HG03432 (cell line): Measurements from ENCODE around the gene CAT.

ENCODE experiments used
- ATAC-seq: cut with Tn5 transposase; IDR thresholded peaks from one replicate; pipeline ENCODE4 v1.9.1; 2021; ENCODE audit warnings: mild to moderate bottlenecking, moderate library complexity; ENCODE audit not compliant: unreplicated experiment

The CAT gene

DNA sequence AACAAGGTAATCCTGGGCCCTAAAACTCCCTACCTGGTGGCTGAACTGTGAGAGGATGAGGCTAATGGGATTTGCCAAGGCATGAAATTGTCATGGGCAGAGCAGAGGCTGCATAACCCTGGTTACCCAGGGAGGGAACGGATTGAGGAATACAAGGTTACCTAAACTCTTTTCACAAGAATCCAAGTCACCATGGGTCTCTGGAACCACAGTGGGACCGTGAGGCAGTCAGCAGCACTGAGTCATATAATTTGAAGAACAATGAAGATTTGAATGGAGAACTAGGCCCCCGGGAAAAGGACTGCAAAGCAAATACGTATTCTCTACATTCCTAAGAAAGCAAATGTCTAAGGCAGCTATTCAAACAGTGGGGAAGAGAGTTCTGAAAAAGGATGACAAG, 19.8 kb downstream of the CAT start:
- ATAC-seq: no peak

DNA sequence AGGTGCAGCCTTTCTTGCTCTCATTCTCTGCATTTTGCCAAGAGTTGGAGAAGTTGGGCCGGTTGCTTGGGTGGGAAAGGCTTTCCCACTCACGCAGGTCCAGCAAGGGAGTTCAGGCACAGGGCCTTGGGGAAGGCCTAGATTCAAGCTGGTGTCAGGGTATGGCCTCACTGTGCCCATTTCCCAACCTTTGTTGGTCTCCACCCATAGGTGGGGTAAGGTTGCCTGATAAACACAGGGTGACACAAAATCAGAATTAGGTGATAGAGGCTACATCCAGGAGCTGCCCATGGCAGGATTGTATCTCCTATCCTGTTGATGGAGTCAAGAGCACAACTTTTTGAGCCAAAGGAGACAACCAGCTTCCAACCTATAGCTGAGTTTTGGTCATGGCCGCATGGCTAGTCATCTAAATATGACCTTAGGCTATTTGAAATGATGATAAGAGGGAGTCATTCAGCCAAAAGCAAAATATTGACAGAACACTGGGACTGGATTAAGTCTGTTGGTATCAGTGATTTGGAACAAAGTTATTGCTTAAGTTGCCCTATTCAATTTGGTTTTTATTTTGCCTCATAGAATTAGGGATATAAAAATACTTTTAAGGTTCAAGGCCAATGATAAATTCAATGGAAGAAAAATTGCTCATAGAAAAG, 20.9 kb downstream of the CAT start:
- ATAC-seq: no peak

DNA sequence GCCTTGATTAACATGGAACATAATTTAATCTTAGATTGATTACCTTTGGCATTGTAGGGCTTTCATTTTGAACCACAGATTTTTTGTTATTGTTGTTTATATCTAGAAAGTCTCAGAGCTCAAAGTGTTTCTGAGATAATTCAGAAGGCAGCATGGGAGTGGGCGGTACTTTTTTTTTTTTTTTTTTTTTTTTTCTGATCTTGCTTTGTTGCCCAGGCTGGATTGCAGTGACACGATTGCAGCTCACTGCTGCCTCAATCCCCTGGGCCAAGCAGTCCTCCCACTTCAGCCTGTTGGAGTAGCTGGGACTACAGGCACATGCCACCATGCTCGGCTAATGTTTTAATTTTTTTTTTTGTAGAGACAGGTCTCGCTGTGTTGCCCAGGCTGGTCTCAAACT, 21.5 kb downstream of the CAT start:
- ATAC-seq: no peak

DNA sequence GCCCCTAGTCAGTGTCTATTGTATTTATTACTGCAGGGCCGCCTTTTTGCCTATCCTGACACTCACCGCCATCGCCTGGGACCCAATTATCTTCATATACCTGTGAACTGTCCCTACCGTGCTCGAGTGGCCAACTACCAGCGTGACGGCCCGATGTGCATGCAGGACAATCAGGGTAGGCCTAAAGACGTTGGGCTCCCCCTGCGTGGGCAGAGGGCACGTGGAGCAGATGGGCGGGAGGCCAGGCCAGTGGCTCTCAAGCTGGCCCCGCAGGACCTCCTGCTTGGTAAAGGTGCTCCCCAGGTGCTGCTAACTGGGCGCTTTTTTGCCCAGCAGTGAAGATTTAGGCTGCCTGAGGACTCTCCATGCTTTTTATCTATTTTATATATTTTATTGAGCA, 22.5 kb downstream of the CAT start:
- ATAC-seq: no peak

DNA sequence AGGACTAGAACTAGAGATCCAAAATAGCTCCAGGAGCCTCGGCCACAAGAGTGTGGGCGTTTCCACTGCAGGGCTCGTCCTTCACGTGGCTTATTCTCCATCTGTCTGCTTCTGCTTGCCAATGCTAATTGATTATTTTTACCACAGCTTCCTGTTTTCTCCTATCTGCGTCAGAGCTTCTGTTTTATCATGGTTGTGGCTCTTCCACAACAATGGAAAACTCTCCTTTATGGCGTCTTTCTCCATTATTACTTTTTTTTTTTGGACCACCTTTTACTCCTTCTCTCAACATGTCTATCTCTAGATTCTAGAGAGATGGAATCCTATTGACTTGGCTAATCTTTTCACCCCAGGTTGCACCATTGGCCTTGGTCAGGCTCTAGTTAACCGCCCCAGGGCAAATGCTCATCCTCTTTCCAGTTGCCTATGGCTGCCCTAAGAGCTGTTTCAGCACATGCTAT, 25.9 kb downstream of the CAT start:
- no peak for ATAC-seq

DNA sequence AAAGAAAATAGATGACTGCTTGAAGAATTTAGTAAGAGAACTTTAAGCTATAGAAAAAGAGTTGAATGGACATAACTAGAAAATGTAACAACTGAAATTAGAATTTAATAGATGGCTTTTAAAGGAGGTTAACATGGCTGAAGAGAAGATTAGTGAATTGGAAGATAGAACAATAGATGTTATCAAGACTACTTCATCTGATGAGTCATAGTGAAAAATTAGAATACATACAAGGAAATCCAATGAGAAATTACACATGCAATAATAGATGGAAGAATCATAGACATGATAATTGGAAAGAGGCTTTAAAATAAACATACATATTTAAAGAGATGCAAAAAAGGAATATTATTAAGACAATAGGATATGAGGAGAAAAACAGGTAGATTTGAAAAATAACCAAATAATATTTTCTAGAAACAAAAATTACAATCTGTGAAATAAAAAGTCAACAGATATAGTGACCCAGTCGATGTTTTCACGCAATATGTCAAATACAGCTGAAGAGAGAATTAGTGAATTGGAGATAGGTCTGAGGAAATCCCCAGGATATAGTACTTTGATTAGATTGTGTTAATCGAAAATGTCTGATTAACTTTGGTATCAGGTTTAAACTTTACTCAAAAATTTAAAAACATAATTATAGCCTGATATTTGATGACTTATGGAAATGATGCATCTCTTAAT, 28.2 kb downstream of the CAT start:
- ATAC-seq: no peak

DNA sequence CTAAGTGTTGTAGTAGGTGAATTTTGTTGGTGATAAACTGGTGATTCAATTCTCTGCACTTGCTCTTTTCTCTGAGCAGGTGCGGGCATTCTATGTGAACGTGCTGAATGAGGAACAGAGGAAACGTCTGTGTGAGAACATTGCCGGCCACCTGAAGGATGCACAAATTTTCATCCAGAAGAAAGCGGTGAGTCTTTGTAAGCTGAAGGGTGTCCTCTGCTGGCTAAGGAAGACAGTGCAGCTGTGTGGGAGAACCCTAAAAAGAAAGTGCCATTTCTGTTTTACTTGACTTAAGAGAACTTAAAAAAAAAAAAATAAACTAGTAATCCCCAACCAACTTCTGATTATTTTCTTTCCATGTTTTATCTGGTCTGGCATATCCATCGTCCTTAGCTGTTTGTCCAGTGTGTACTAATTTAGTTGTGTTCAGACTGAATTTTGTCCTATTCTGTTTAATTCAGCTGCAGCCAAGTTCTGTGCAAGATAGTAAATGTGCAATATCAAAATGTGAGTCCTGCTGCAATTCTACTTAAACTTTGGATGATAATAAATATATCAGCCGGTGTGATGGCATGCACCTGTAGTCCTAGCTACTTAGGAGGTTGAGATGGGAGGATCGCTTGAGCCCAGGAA, 29.6 kb downstream of the CAT start:
- ATAC-seq: no peak

DNA sequence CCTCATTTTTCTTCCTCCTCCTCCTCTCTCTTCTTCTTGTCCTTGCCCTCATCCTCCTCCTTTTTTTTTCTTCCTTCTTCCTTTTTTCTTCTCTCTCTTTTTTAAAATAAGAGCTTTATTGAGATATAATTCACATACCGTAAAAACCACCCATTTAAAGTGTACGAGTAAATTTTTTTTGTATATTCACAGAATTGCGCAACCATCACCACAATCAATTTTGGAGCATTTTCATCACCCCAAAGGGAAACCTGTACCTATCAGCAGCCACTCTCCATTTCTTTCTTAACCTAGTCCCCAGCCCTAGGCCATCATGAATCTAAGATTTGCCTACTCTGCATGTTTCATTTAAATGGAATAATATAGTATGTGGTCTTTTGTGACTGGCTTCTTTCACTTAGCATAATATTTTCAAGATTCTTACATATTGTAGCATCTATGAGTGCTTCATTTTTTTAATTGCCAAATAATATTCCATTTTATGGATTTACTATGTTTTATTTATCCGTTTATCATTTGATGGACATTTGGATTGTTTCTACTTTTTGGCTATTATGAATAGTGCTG, 35.0 kb downstream of the CAT start:
- ATAC-seq: no peak

DNA sequence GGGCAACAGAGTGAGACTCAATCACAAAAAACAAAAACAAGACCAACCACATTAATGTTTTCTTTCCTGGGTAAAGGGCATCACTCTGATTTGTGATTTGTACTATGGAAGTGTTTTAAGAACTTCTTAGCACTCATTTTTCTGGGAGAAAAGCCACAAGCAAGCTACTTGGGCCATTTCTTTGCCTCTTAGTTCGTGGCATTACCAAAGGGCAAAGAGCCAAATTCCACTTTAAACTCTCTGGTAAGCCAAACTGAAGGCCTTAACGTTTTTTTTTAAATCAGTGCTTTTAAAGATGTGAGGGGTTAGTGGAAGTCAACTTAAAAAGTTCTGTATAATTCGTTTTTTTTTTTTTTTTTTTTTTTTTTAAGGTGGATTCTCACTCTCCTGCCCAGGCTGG, 36.9 kb downstream of the CAT start:
- ATAC-seq: no peak

DNA sequence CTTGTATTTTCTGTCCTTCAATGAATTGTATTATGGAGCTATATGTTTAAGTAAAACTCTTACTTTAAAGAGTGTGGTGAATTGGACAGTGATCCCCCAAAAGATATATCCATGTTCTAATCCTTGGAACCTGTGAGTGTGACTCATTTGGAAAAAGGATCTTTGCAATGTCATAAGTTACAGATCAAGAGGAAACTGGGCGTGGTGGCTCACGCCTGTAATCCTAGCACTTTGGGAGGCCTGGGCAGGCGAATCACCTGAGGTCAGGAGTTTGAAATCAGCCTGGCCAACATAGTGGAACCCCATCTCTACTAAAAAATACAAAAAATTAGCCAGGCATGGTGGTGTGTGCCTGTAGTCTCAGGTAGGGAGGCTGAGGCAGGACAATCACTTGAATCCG, 38.1 kb downstream of the CAT start:
- ATAC-seq: no peak

DNA sequence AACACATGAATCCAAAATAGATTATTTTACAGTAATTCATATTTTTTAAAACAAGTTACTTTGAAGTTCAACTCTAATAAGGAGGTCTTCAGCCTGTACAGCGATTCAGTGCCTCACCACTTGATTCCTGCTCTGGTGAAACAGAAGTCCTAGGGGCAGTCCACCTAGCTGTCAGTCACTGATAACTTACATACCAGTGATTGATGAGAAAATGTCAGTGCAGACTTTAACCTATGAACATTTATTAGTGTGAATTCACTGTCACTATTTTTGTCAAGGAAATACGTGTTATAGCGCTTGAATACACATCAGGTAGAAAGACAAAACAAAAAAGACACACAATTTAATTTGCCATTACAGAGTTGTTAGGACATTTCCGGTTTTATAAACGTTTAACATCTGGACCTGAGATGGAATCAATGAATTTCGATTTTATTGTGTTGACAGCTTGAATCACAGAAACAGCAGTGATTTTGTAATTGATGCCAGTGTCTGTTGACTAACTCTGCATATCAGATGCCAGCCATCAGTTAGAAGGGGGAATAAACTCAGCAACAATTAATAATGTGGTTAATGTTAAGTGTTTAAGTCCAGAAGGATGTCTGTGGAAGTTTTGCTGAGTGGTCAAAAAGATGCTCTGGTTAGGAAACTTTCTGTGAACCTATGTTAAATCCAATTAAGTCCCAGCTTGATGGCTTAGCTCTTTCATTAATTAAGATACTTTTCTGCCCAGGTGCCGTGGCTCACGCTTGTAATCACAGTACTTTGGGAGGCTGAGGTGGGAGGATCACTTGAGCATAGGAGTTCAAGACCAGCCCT, 40.3 kb downstream of the CAT start:
- no peak for ATAC-seq

DNA sequence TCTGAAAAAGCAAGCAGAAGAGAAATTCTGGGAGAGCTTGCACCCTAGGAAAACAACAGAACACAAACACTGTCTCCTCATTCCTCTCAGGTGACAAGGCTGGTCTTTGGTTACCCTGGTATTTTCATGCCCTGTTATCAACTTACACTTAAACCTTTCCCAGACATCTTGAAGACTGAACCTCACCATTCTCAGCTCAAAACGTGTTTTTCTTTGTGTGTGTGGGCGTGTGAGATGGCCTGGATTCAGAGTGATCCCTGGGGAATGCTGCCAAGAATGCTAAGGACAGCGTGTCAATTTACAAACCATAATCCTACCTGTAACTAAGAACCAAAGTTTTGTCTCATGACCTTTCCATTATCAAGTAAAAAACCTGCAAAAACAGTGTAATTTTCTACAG, 41.6 kb downstream of the CAT start:
- no peak for ATAC-seq

DNA sequence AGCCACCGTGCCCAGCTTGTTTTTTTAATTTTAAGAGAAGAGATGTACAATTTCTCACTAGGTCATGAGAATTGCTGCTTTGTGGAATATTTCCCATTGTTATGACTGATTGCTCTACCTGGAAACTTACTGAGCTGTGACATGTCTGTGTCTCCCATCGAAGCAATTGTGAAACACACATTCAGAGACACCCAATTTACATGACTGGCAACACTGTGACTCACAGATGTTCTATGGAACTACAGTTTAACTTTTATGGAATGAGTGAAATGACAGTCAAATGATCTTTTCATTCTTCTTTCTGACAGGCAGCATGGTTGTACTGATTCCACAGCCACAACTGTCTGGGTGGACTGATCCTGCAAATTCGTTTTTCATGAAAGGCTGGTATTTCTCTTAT, 42.6 kb downstream of the CAT start:
- no peak for ATAC-seq

DNA sequence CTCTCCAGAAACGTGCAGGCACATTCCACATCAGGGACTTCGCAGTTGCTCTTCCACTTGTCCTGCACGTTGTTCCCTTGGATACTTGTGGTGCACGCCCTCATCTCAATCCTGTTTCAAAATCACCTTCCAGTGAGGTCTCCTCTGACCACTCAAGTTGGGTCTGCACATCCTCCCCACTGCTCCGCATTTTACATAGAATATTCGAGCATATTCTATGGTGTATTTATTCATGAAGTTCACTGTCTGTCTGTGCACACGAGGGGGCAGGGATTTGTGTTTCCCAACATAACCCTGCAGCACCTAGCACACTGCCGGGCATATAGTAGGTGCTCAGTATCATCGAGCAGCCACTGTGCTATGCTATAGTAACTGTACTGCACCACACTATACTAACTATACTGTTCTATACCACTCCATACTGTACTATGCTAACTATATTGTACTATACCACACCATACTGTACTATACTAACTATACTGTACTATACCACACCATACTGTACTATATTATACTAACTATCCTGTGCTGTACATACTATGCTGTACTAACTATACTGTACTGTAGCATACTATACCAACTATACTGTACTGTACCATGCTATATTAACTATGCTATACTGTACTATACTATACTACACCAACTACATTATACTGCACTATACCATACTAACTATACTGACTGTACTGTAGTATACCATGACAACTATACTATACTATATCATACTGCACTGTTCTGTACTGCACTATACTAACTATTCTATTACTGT, 44.6 kb downstream of the CAT start:
- no peak for ATAC-seq

DNA sequence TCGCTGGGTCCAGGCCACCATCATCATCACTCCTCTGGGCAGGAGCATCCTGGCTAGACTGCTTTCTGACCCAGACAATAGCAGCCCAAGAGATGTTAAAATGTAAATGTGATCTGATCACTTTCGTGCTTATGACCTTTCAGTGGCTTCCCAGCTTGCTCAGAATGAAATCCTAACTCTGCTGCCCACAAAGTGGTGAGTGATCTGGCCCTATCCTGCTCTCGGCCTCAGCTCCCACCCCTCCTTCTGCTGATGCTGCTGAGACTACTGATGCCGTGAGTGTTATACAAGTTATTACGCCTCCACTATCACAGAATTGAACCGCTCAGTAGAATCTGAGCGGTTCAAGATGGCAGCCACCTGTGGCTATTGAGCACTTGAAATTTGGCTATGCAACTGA, 48.7 kb downstream of the CAT start:
- no peak for ATAC-seq

DNA sequence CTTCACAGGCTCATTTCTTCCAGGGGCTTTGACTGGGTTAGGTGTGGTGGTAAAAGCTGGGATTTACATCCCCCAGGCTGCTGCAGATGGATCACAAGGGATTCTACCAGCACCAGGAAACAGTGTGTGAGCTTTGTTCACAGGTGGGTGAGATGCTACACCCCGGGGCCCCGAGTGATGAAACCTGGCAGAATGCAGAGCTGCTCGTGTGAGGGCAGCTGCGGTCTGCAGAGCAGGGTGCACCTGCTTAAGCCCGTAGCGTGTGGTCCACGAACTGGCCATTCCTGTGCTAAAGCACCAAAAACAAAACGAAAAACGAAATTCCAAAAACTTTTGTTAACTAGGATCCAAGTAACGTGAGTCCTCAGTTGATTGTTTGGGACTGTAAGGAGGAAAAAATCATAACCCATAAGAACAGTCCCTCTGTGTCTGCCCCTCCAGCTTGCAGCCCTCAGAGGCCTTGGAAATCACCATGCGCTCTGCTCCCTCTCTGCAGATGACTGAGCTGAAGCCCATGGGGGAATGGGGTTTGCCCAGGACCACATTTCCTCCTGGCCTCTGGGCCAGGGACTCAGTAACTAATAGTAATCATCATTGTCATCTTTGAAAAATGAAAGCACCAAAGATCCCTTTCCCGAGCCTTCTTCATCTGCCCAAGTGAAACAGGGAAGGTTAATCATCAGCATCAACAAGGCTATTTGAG, 50.3 kb downstream of the CAT start:
- ATAC-seq: no peak

DNA sequence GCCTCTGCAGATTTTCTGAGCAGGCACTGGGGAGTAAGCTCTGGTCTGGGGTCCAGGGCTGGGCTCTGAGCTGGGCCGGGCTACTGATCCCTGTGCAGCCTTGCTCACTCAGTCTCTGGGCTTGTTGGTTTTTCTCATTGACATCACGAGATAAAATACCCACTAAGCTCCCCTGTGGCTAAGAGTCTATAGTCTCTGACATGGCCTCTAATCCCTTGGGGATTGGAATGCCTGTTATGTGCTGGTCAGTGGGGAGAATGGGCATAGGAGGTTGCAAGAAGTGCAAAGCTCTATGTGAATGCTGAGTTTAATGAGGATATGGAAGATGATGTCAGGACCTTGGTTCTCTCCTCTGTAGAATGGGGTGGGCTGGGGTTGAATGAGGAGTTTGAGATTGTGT, 51.6 kb downstream of the CAT start:
- no peak for ATAC-seq

DNA sequence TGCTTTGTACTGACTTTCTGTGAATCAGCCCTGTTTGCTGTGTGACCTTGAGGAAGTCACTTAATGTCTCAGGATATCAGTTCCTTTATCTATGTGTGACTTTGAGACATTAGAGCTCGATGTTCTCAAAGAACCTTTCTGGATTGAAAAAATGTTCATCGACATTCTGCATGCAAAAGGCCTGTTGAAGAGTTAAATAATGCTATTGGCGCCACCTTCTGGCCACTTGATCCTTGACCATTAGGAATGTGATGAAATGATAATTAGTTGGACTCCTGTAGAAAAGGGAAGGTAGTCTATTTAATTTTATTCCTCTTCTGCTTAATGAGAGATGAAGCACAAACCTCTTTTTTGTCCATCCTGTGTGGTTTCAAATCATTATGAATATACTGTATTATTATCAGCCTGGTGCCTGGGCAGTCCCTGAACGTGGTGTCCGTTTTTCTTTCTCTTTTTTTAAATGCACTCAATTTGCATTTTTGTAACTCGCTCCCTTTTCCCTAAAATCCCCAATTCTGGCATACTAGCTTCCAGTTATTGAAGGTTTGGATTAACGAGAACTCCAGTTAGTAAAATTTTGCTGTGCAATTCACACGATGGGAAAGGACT, 54.2 kb downstream of the CAT start:
- no peak for ATAC-seq

DNA sequence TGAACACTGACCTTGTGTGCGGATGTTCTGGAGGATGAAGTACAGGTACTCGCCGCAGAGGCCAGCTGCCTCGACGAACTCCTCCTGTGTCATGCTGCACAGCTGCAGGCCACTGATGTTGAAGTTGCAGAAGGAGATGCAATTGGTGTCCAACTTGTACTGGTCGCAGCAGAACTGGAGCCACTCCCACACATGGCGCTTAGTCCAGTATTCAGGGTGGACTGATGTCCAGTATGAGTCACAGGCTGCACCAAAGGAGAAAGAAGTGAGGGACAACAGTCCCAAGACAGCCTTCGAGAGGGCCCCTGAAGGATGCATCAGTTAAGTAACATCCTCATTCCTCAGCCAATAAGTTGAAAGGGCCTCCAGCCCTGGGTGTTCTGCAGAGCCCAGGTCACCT, 54.7 kb downstream of the CAT start:
- no peak for ATAC-seq
